ENCODE data around the gene ZNF74. TPM values are rescaled to one million over a fixed set of nuclear protein-coding genes. Genes with fewer than 3 reads are reported as not detected.

Gene ZNF74
- total and polyA plus RNA-seq, 4 donors: 2.9 to 10.3 (median 4.2) TPM

GRCh38 chr22:20392983-20393704, 807 bp upstream of the ZNF74 start:
- ATAC-seq (ENCODE audit: low FRiP score): peak; percentile 44
- 94 to 95% methylated on average over 23 of the region's 23 CpGs for WGBS, 2 donors
- Histone ChIP-seq H3K9me3 (ENCODE audit: control insufficient read depth, low read length) (peaks cover 4% of the 10 kb centered on the region), H3K27me3 (ENCODE audit: control insufficient read depth in 1 of 2, insufficient read depth in 2 of 2, low read length in 1 of 2) (no peaks in the 10 kb centered on the region), H3K4me1 (ENCODE audit: control insufficient read depth in 1 of 2, insufficient read depth in 2 of 2, low read length in 2 of 2) (peaks cover 0 to 2% of the 10 kb centered on the region in 2 donors), H3K27ac (ENCODE audit: low read depth in 1 of 2, low read length in 2 of 2) (no peak overlapping the region), H3K36me3 (ENCODE audit: control insufficient read depth in 1 of 2, insufficient read depth in 2 of 2, low read length in 1 of 2) (no peaks in the 10 kb centered on the region), H3K4me3 (ENCODE audit: low read length in 2 of 2) (peak overlapping the region in 1 of 2 donors; percentile 25)
- intact Hi-C loops (cut with DNase I): no loop called here
- no peak for DNase-seq

GRCh38 chr22:20395181-20395906, 1.4 kb downstream of the ZNF74 start:
- Histone ChIP-seq H3K36me3 (ENCODE audit: control insufficient read depth in 1 of 2, insufficient read depth in 2 of 2, low read length in 1 of 2) (no peaks in the 10 kb centered on the region), H3K4me3 (ENCODE audit: low read length in 2 of 2) (no peak overlapping the region), H3K27me3 (ENCODE audit: control insufficient read depth in 1 of 2, insufficient read depth in 2 of 2, low read length in 1 of 2) (no peaks in the 10 kb centered on the region), H3K4me1 (ENCODE audit: control insufficient read depth in 1 of 2, insufficient read depth in 2 of 2, low read length in 2 of 2) (peaks cover 0 to 2% of the 10 kb centered on the region in 2 donors), H3K27ac (ENCODE audit: low read depth in 1 of 2, low read length in 2 of 2) (no peak overlapping the region), H3K9me3 (ENCODE audit: control insufficient read depth, low read length) (no peaks in the 10 kb centered on the region)
- intact Hi-C loops (cut with DNase I): no loop called here
- WGBS, 2 donors: 81% methylated on average over 20 of the region's 20 CpGs
- ATAC-seq (ENCODE audit: low FRiP score): no peak
- DNase-seq: peak in 1 of 2 donors; percentile 58

GRCh38 chr22:20395907-20396287, 1.9 kb downstream of the ZNF74 start:
- H3K27me3 ChIP-seq (ENCODE audit: control insufficient read depth in 1 of 2, insufficient read depth in 2 of 2, low read length in 1 of 2): no peaks in the 10 kb centered on the region
- DNase-seq: peak in 1 of 2 donors; percentile 26
- no peak overlapping the region for H3K4me3 ChIP-seq (ENCODE audit: low read length in 2 of 2)
- peaks cover 0 to 2% of the 10 kb centered on the region in 2 donors for H3K4me1 ChIP-seq (ENCODE audit: control insufficient read depth in 1 of 2, insufficient read depth in 2 of 2, low read length in 2 of 2)
- 66% methylated on average over 2 of the region's 2 CpGs for WGBS, 2 donors
- no peak overlapping the region for H3K27ac ChIP-seq (ENCODE audit: low read depth in 1 of 2, low read length in 2 of 2)
- intact Hi-C loops (cut with DNase I): no loop called here
- no peaks in the 10 kb centered on the region for H3K9me3 ChIP-seq (ENCODE audit: control insufficient read depth, low read length)
- H3K36me3 ChIP-seq (ENCODE audit: control insufficient read depth in 1 of 2, insufficient read depth in 2 of 2, low read length in 1 of 2): no peaks in the 10 kb centered on the region
- ATAC-seq (ENCODE audit: low FRiP score): no peak

GRCh38 chr22:20396639-20397038, 2.7 kb downstream of the ZNF74 start:
- intact Hi-C loops (cut with DNase I): no loop called here

GRCh38 chr22:20397498-20397897, 3.5 kb downstream of the ZNF74 start:
- ATAC-seq (ENCODE audit: low FRiP score): no peak
- Histone ChIP-seq H3K36me3 (ENCODE audit: control insufficient read depth in 1 of 2, insufficient read depth in 2 of 2, low read length in 1 of 2) (no peaks in the 10 kb centered on the region), H3K4me1 (ENCODE audit: control insufficient read depth in 1 of 2, insufficient read depth in 2 of 2, low read length in 2 of 2) (peaks cover 0 to 2% of the 10 kb centered on the region in 2 donors), H3K27ac (ENCODE audit: low read depth in 1 of 2, low read length in 2 of 2) (no peak overlapping the region), H3K4me3 (ENCODE audit: low read length in 2 of 2) (no peak overlapping the region), H3K9me3 (ENCODE audit: control insufficient read depth, low read length) (no peaks in the 10 kb centered on the region), H3K27me3 (ENCODE audit: control insufficient read depth in 1 of 2, insufficient read depth in 2 of 2, low read length in 1 of 2) (no peaks in the 10 kb centered on the region)
- no peak for DNase-seq
- intact Hi-C loops (cut with DNase I): no loop called here
- WGBS, 2 donors: 91 to 97% methylated on average over 2 of the region's 2 CpGs

More at GRCh38 chr22:20396639-20397038, 2.7 kb downstream of the ZNF74 start:
- ATAC-seq (ENCODE audit: low FRiP score): no peak
- no peaks in the 10 kb centered on the region for H3K27me3 ChIP-seq (ENCODE audit: control insufficient read depth in 1 of 2, insufficient read depth in 2 of 2, low read length in 1 of 2)
- H3K27ac ChIP-seq (ENCODE audit: low read depth in 1 of 2, low read length in 2 of 2): no peak overlapping the region
- no peak overlapping the region for H3K4me3 ChIP-seq (ENCODE audit: low read length in 2 of 2)
- H3K4me1 ChIP-seq (ENCODE audit: control insufficient read depth in 1 of 2, insufficient read depth in 2 of 2, low read length in 2 of 2): peaks cover 0 to 2% of the 10 kb centered on the region in 2 donors
- no peak for DNase-seq
- WGBS, 2 donors: 90 to 92% methylated on average over 1 of the region's 1 CpG
- H3K9me3 ChIP-seq (ENCODE audit: control insufficient read depth, low read length): no peaks in the 10 kb centered on the region
- no peaks in the 10 kb centered on the region for H3K36me3 ChIP-seq (ENCODE audit: control insufficient read depth in 1 of 2, insufficient read depth in 2 of 2, low read length in 1 of 2)

GRCh38 chr22:20398420-20398819, 4.5 kb downstream of the ZNF74 start:
- intact Hi-C loops (cut with DNase I): no loop called here
- no peak for DNase-seq
- H3K27ac ChIP-seq (ENCODE audit: low read depth in 1 of 2, low read length in 2 of 2): no peak overlapping the region
- no peak overlapping the region for H3K4me3 ChIP-seq (ENCODE audit: low read length in 2 of 2)
- ATAC-seq (ENCODE audit: low FRiP score): no peak
- H3K4me1 ChIP-seq (ENCODE audit: control insufficient read depth in 1 of 2, insufficient read depth in 2 of 2, low read length in 2 of 2): peaks cover 0 to 2% of the 10 kb centered on the region in 2 donors
- H3K9me3 ChIP-seq (ENCODE audit: control insufficient read depth, low read length): no peaks in the 10 kb centered on the region
- no peaks in the 10 kb centered on the region for H3K27me3 ChIP-seq (ENCODE audit: control insufficient read depth in 1 of 2, insufficient read depth in 2 of 2, low read length in 1 of 2)
- 94 to 95% methylated on average over 5 of the region's 5 CpGs for WGBS, 2 donors
- H3K36me3 ChIP-seq (ENCODE audit: control insufficient read depth in 1 of 2, insufficient read depth in 2 of 2, low read length in 1 of 2): no peaks in the 10 kb centered on the region

- intact Hi-C loops (cut with DNase I): no loop called here
- H3K27me3 ChIP-seq (ENCODE audit: control insufficient read depth in 1 of 2, insufficient read depth in 2 of 2, low read length in 1 of 2): no peaks in the 10 kb centered on the region
- no peak overlapping the region for H3K4me3 ChIP-seq (ENCODE audit: low read length in 2 of 2)
- H3K4me1 ChIP-seq (ENCODE audit: control insufficient read depth in 1 of 2, insufficient read depth in 2 of 2, low read length in 2 of 2): peaks cover 0 to under 1% of the 10 kb centered on the region in 2 donors
- peak in 1 of 2 donors; percentile 37 for DNase-seq
- no peaks in the 10 kb centered on the region for H3K9me3 ChIP-seq (ENCODE audit: control insufficient read depth, low read length)
- H3K27ac ChIP-seq (ENCODE audit: low read depth in 1 of 2, low read length in 2 of 2): no peak overlapping the region
- no peaks in the 10 kb centered on the region for H3K36me3 ChIP-seq (ENCODE audit: control insufficient read depth in 1 of 2, insufficient read depth in 2 of 2, low read length in 1 of 2)
- ATAC-seq (ENCODE audit: low FRiP score): no peak
- WGBS, 2 donors: 58 to 81% methylated on average over 4 of the region's 4 CpGs
These were observed 6.1 kb downstream of the ZNF74 start for GRCh38 chr22:20399866-20400605.

- Histone ChIP-seq H3K4me3 (ENCODE audit: low read length in 2 of 2) (no peak overlapping the region), H3K27me3 (ENCODE audit: control insufficient read depth in 1 of 2, insufficient read depth in 2 of 2, low read length in 1 of 2) (no peaks in the 10 kb centered on the region), H3K4me1 (ENCODE audit: control insufficient read depth in 1 of 2, insufficient read depth in 2 of 2, low read length in 2 of 2) (no peaks in the 10 kb centered on the region), H3K36me3 (ENCODE audit: control insufficient read depth in 1 of 2, insufficient read depth in 2 of 2, low read length in 1 of 2) (peaks cover 0 to 2% of the 10 kb centered on the region in 2 donors), H3K27ac (ENCODE audit: low read depth in 1 of 2, low read length in 2 of 2) (no peak overlapping the region), H3K9me3 (ENCODE audit: control insufficient read depth, low read length) (no peaks in the 10 kb centered on the region)
- WGBS, 2 donors: 90 to 92% methylated on average over 15 of the region's 15 CpGs
- intact Hi-C loops (cut with DNase I): no loop called here
- DNase-seq (peak in 1 of 2 donors; percentile 43), ATAC-seq (ENCODE audit: low FRiP score) (no peak)
These were observed 6.8 kb downstream of the ZNF74 start for GRCh38 chr22:20400606-20401375.
